ENCODE data around the gene ZNF276.
"Not testable (repeated sequence)": the region's sequence is repeated elsewhere in the genome, so short reads cannot be mapped to it uniquely, and the experiment has no call there.

The ZNF276 gene

GRCh38 chr16:89687092-89687940, 34.0 kb upstream of the ZNF276 start:
- in situ Hi-C loops (cut with HindIII; ENCODE audit: low sequenced_read_pairs), result no loop called here
- TF ChIP-seq, protein P1, sequence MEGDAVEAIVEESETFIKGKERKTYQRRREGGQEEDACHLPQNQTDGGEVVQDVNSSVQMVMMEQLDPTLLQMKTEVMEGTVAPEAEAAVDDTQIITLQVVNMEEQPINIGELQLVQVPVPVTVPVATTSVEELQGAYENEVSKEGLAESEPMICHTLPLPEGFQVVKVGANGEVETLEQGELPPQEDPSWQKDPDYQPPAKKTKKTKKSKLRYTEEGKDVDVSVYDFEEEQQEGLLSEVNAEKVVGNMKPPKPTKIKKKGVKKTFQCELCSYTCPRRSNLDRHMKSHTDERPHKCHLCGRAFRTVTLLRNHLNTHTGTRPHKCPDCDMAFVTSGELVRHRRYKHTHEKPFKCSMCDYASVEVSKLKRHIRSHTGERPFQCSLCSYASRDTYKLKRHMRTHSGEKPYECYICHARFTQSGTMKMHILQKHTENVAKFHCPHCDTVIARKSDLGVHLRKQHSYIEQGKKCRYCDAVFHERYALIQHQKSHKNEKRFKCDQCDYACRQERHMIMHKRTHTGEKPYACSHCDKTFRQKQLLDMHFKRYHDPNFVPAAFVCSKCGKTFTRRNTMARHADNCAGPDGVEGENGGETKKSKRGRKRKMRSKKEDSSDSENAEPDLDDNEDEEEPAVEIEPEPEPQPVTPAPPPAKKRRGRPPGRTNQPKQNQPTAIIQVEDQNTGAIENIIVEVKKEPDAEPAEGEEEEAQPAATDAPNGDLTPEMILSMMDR (IDR thresholded peaks at IDR 0.05; ENCODE audit: low read depth, low read length), result no peak
- DNase-seq (ENCODE audit: low read depth, low spot score), result peak; percentile 40
- peak overlapping the region; percentile 60 for H3K4me3 ChIP-seq (ENCODE audit: low read depth, low read length)

GRCh38 chr16:89688395-89688794, 32.9 kb upstream of the ZNF276 start:
- in situ Hi-C loops (cut with HindIII; ENCODE audit: low sequenced_read_pairs), result no loop called here
- TF ChIP-seq, protein P1 (IDR thresholded peaks at IDR 0.05; ENCODE audit: low read depth, low read length), result no peak
- no peak overlapping the region for H3K4me3 ChIP-seq (ENCODE audit: low read depth, low read length)
- DNase-seq (ENCODE audit: low read depth, low spot score), result no peak

- in situ Hi-C loops (cut with HindIII; ENCODE audit: low sequenced_read_pairs), result no loop called here
- DNase-seq (ENCODE audit: low read depth, low spot score), result no peak
- no peak overlapping the region for H3K4me3 ChIP-seq (ENCODE audit: low read depth, low read length)
- TF ChIP-seq, protein P1 (IDR thresholded peaks at IDR 0.05; ENCODE audit: low read depth, low read length), result no peak
Observed at GRCh38 chr16:89689142-89689541, 32.2 kb upstream of the ZNF276 start.

DNA sequence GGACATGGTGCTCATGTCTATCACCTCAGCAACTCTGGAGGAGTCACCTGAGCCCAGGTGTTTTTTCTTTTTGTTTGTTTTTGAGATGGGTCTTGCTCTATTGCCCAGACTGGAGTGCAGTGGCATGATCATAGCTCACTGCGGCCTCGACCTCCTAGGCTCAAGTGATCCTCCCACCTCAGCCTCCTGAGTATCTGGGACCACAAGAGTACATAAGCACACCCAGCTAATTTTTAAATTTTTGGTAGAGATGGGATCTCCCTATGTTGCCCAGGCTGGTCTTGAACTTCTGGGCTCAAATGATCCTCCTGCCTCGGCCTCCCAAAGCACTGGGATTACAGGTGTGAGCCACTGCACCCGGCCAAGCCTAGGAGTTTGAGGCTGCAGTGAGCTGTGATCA, 31.7 kb upstream of the ZNF276 start:
- in situ Hi-C loops (cut with HindIII; ENCODE audit: low sequenced_read_pairs); H3K4me3 ChIP-seq (ENCODE audit: low read depth, low read length); DNase-seq (ENCODE audit: low read depth, low spot score): not testable (repeated sequence)

DNA sequence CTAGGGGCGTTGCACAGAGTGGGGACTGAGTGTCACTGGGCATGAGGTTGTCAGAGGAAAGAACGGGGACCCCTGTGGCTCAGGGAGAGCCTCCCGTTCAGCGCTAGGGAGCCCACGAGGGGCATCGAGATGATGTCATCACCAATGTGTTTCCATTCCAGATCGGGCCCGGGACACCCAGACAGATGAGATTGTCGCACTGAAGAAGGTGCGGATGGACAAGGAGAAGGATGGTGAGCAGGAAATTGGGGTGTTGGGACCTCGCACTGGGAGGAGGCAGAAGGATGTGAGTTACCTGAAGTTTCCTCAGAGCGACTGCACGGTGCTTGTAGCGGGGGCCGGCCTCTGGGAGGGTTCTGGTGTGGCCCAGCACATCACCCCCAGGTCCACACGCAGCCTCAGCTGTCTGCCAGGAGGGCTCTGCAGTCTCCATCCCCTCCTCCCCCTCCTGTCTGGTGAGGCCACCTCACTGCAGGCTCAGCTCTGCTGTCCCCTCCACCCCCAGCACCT, 30.9 kb upstream of the ZNF276 start:
- no peak for DNase-seq (ENCODE audit: low read depth, low spot score)
- in situ Hi-C loops (cut with HindIII; ENCODE audit: low sequenced_read_pairs), result no loop called here
- TF ChIP-seq, protein P1 (IDR thresholded peaks at IDR 0.05; ENCODE audit: low read depth, low read length), result no peak
- no peak overlapping the region for H3K4me3 ChIP-seq (ENCODE audit: low read depth, low read length)

GRCh38 chr16:89691231-89691985, 29.9 kb upstream of the ZNF276 start:
- H3K4me3 ChIP-seq (ENCODE audit: low read depth, low read length), result no peak overlapping the region
- TF ChIP-seq, protein P1 (IDR thresholded peaks at IDR 0.05; ENCODE audit: low read depth, low read length), result no peak
- DNase-seq (ENCODE audit: low read depth, low spot score), result no peak
- in situ Hi-C loops (cut with HindIII; ENCODE audit: low sequenced_read_pairs), result no loop called here

All from astrocyte of the spinal cord (primary cell).